Non-pigmented ciliary epithelial cell (primary cell): ENCODE measurements around the gene EFL1.
"Not testable (repeated sequence)": the region's sequence is repeated elsewhere in the genome, so short reads cannot be mapped to it uniquely, and the experiment has no call there.

Experiments used
- DNase-seq: peaks from one replicate; pipeline ENCODE4 v3.0.0-alpha.2; 2010; ENCODE audit warnings: low read depth

The EFL1 gene

GRCh38 chr15:82196353-82196752 is 66.2 kb downstream of the EFL1 start:
- DNase-seq, result no peak

GRCh38 chr15:82195818-82196217 is 66.7 kb downstream of the EFL1 start:
- not testable (repeated sequence) for DNase-seq

GRCh38 chr15:82194488-82194887 is 68.0 kb downstream of the EFL1 start:
- DNase-seq, result not testable (repeated sequence)

GRCh38 chr15:82193435-82193834 is 69.1 kb downstream of the EFL1 start:
- DNase-seq, result not testable (repeated sequence)

GRCh38 chr15:82192394-82192793 is 70.1 kb downstream of the EFL1 start:
- DNase-seq, result not testable (repeated sequence)

- DNase-seq, result no peak
Observed at GRCh38 chr15:82186719-82187406, 75.7 kb downstream of the EFL1 start.

GRCh38 chr15:82186161-82186560 is 76.4 kb downstream of the EFL1 start:
- DNase-seq, result no peak

GRCh38 chr15:82184776-82185175 is 77.8 kb downstream of the EFL1 start:
- no peak for DNase-seq

- no peak for DNase-seq
Observed at GRCh38 chr15:82184355-82184754, 78.2 kb downstream of the EFL1 start.

GRCh38 chr15:82183121-82184031 is 79.2 kb downstream of the EFL1 start:
- DNase-seq, result no peak

GRCh38 chr15:82181371-82181770 is 81.2 kb downstream of the EFL1 start:
- no peak for DNase-seq

- no peak for DNase-seq
Observed at GRCh38 chr15:82178061-82178460, 84.5 kb downstream of the EFL1 start.

- no peak for DNase-seq
Observed at GRCh38 chr15:82177291-82178010, 85.1 kb downstream of the EFL1 start.

GRCh38 chr15:82176542-82176941 is 86.0 kb downstream of the EFL1 start:
- DNase-seq, result no peak

- no peak for DNase-seq
Observed at GRCh38 chr15:82174471-82175235, 87.9 kb downstream of the EFL1 start.

- DNase-seq, result no peak
Observed at GRCh38 chr15:82173108-82173507, 89.4 kb downstream of the EFL1 start.

- no peak for DNase-seq
Observed at GRCh38 chr15:82172506-82172905, 90.0 kb downstream of the EFL1 start.

GRCh38 chr15:82168757-82169156 is 93.8 kb downstream of the EFL1 start:
- no peak for DNase-seq

GRCh38 chr15:82168296-82168695 is 94.2 kb downstream of the EFL1 start:
- DNase-seq, result no peak

- DNase-seq, result no peak
Observed at GRCh38 chr15:82165948-82166376, 96.6 kb downstream of the EFL1 start.

- DNase-seq, result peak; percentile 93
Observed at GRCh38 chr15:82159922-82160321, 102.6 kb downstream of the EFL1 start.

- no peak for DNase-seq
Observed at GRCh38 chr15:82158811-82159210, 103.7 kb downstream of the EFL1 start.
